IMR-90 (cell line): ENCODE results near the gene EXOC6B. TPM values are rescaled to one million over a fixed set of nuclear protein-coding genes. Genes with fewer than 3 reads are reported as not detected.

ENCODE experiments used
- ATAC-seq: fragments of 200-7000 bp; cut with Tn5 transposase; 2 replicates; pipeline ENCODE4 v1.9.1; 2020; ENCODE audit warnings: low read depth, mild to moderate bottlenecking, moderate library complexity
- BruUV-seq: library from RNA; stranded (reverse); fragments of 400-500 nt; replicated peaks from 2 replicates; lab custom pipeline; 2021; lab: Mats Ljungman, UMichigan
- CTCF ChIA-PET: fragments of 300-600 bp; formaldehyde crosslinking; extraction: SDS; loops from one replicate; lab custom pipeline; 2021; ENCODE audit warnings: antibody characterized with exemption; lab: Yijun Ruan, JAX
- POLR2A ChIA-PET: fragments of 300-600 bp; sonication (Branson Sonifier 250); formaldehyde crosslinking; loops from one replicate; lab custom pipeline; 2022; ENCODE audit warnings: antibody characterized with exemption; ENCODE audit not compliant: unreplicated experiment; lab: Charles Lee
- DNase-seq: peaks from one replicate; pipeline ENCODE4 v3.0.0; 2013
- H2AFZ ChIP-seq: replicated peaks from 2 replicates; pipeline ENCODE3; 2013; ENCODE audit warnings: low read length, mild to moderate bottlenecking; ENCODE audit not compliant: poor library complexity
- H2AK5ac ChIP-seq: 2 replicates; pipeline ENCODE4 v1.6.1; 2013; ENCODE audit warnings: low read depth, low read length, inconsistent platforms
- H2AK9ac ChIP-seq: replicated peaks from 2 replicates; pipeline ENCODE3; 2013; ENCODE audit warnings: mild to moderate bottlenecking, low read depth, low read length, moderate library complexity; ENCODE audit not compliant: poor library complexity
- H2BK120ac ChIP-seq: 2 replicates; pipeline ENCODE4 v1.6.1; 2013; ENCODE audit warnings: low read depth, low read length, inconsistent platforms
- H2BK15ac ChIP-seq: 3 replicates; pipeline ENCODE4 v1.6.1; 2013; ENCODE audit warnings: low read depth, low read length, inconsistent platforms
- H2BK20ac ChIP-seq: 2 replicates; pipeline ENCODE4 v1.6.1; 2013; ENCODE audit warnings: low read depth, mild to moderate bottlenecking, inconsistent platforms, low read length, moderate library complexity
- H2BK5ac ChIP-seq: 2 replicates; pipeline ENCODE4 v1.6.1; 2013; ENCODE audit warnings: mild to moderate bottlenecking, low read depth, low read length, inconsistent platforms; ENCODE audit not compliant: poor library complexity, severe bottlenecking
- H3K14ac ChIP-seq: replicated peaks from 2 replicates; pipeline ENCODE4 v1.6.1; 2013; ENCODE audit warnings: low read depth, low read length, inconsistent platforms
- H3K18ac ChIP-seq: 2 replicates; pipeline ENCODE4 v1.6.1; 2013; ENCODE audit warnings: low read depth, low read length, control low read depth
- H3K23ac ChIP-seq: 2 replicates; pipeline ENCODE4 v1.6.1; 2013; ENCODE audit warnings: low read depth, low read length, inconsistent platforms
- H3K27ac ChIP-seq: 2 replicates; pipeline ENCODE4 v1.5.1; 2013; ENCODE audit warnings: mild to moderate bottlenecking, control low read depth, low read length; ENCODE audit not compliant: insufficient read depth
- H3K27me3 ChIP-seq: 2 replicates; pipeline ENCODE4 v1.6.1; 2013; ENCODE audit warnings: low read length; ENCODE audit not compliant: control insufficient read depth, insufficient read depth
- H3K36me3 ChIP-seq: 2 replicates; pipeline ENCODE4 v1.6.1; 2013; ENCODE audit warnings: low read length, mixed read lengths; ENCODE audit not compliant: control insufficient read depth, insufficient read depth
- H3K4ac ChIP-seq: 2 replicates; pipeline ENCODE4 v1.6.1; 2013; ENCODE audit warnings: low read depth, low read length, inconsistent platforms
- H3K4me1 ChIP-seq: 2 replicates; pipeline ENCODE4 v1.6.1; 2013; ENCODE audit warnings: low read length, mixed read lengths; ENCODE audit not compliant: control insufficient read depth, insufficient read depth
- H3K4me2 ChIP-seq: 2 replicates; pipeline ENCODE4 v1.6.1; 2013; ENCODE audit warnings: low read depth, mild to moderate bottlenecking, control low read depth, low read length, moderate library complexity
- H3K4me3 ChIP-seq: 2 replicates; pipeline ENCODE4 v1.5.1; 2013; ENCODE audit warnings: low read depth, mild to moderate bottlenecking, control low read depth, low read length, moderate library complexity; ENCODE audit not compliant: insufficient read depth
- H3K56ac ChIP-seq: 2 replicates; pipeline ENCODE4 v1.6.1; 2013; ENCODE audit warnings: low read length, inconsistent platforms; ENCODE audit not compliant: insufficient read depth; ENCODE audit errors: extremely low read depth
- H3K79me1 ChIP-seq, 2 experiments: 2 replicates each; pipeline ENCODE4 v1.6.1; 2013; ENCODE audit warnings: low read length in 2 of 2, inconsistent platforms in 1 of 2, low read depth in 1 of 2
- H3K9ac ChIP-seq: 2 replicates; pipeline ENCODE4 v1.6.1; 2013; ENCODE audit warnings: low read depth, low read length, control low read depth
- H3K9me1 ChIP-seq: 2 replicates; pipeline ENCODE4 v1.6.1; 2013; ENCODE audit warnings: low read length, inconsistent platforms; ENCODE audit not compliant: insufficient read depth
- H3K9me3 ChIP-seq: 2 replicates; pipeline ENCODE4 v1.6.1; 2013; ENCODE audit warnings: low read length; ENCODE audit not compliant: control insufficient read depth, insufficient read depth
- H4K20me1 ChIP-seq: 2 replicates; pipeline ENCODE4 v1.6.1; 2013; ENCODE audit warnings: low read length, inconsistent platforms; ENCODE audit not compliant: insufficient read depth
- H4K5ac ChIP-seq: 2 replicates; pipeline ENCODE4 v1.6.1; 2013; ENCODE audit warnings: mild to moderate bottlenecking, low read depth, low read length, control low read depth
- H4K8ac ChIP-seq, 2 experiments: 2 replicates each; pipeline ENCODE4 v1.6.1; 2013; ENCODE audit warnings: low read depth in 2 of 2, low read length in 2 of 2, control low read depth in 1 of 2, inconsistent platforms in 1 of 2
- H4K91ac ChIP-seq: 2 replicates; pipeline ENCODE4 v1.6.1; 2013; ENCODE audit warnings: low read depth, low read length, inconsistent platforms; ENCODE audit not compliant: insufficient read depth
- BHLHE40 ChIP-seq: fragments of 150-350 bp; IDR thresholded peaks from 2 replicates; pipeline ENCODE4 v1.6.1; 2016; ENCODE audit warnings: mild to moderate bottlenecking, low read depth, low read length
- CEBPB ChIP-seq: IDR thresholded peaks from 2 replicates; pipeline ENCODE4 v1.6.1; 2012; ENCODE audit warnings: low read depth, low read length, improper control_type of control experiment
- CHD1 ChIP-seq: IDR thresholded peaks from 2 replicates; pipeline ENCODE4 v1.6.1; 2012; ENCODE audit warnings: low read depth, low read length, improper control_type of control experiment
- CTCF ChIP-seq: conservative IDR thresholded peaks from 2 replicates; pipeline ENCODE4 v1.5.1; 2012; ENCODE audit warnings: mild to moderate bottlenecking, low read depth, low read length, improper control_type of control experiment
- ELK1 ChIP-seq: fragments of 150-350 bp; IDR thresholded peaks from 2 replicates; pipeline ENCODE4 v1.6.1; 2016; ENCODE audit warnings: low read depth, mild to moderate bottlenecking, low read length, moderate library complexity, borderline replicate concordance
- FOS ChIP-seq: fragments of 150-350 bp; IDR thresholded peaks from 2 replicates; pipeline ENCODE4 v1.6.1; 2016; ENCODE audit warnings: low read depth, low read length
- MAFK ChIP-seq: IDR thresholded peaks from 2 replicates; pipeline ENCODE4 v1.6.1; 2012; ENCODE audit warnings: low read depth, low read length, improper control_type of control experiment
- MAZ ChIP-seq: IDR thresholded peaks from 2 replicates; pipeline ENCODE4 v1.6.1; 2012; ENCODE audit warnings: low read depth, mild to moderate bottlenecking, low read length, improper control_type of control experiment, moderate library complexity, borderline replicate concordance
- MXI1 ChIP-seq: IDR thresholded peaks from 2 replicates; pipeline ENCODE4 v1.6.1; 2012; ENCODE audit warnings: low read depth, mild to moderate bottlenecking, low read length, moderate library complexity, borderline replicate concordance
- NFE2L2 ChIP-seq: fragments of 150-350 bp; IDR thresholded peaks from 2 replicates; pipeline ENCODE4 v1.6.1; 2016; ENCODE audit warnings: low read depth, mild to moderate bottlenecking, low read length
- POLR2A ChIP-seq: IDR thresholded peaks from 2 replicates; pipeline ENCODE4 v1.6.1; 2012; ENCODE audit warnings: mild to moderate bottlenecking, low read depth, low read length
- RAD21 ChIP-seq: IDR thresholded peaks from 2 replicates; pipeline ENCODE4 v1.6.1; 2012; ENCODE audit warnings: low read length, improper control_type of control experiment
- RCOR1 ChIP-seq: IDR thresholded peaks from 2 replicates; pipeline ENCODE4 v1.6.1; 2012; ENCODE audit warnings: mild to moderate bottlenecking, low read length, improper control_type of control experiment; ENCODE audit not compliant: insufficient replicate concordance
- RFX5 ChIP-seq: IDR thresholded peaks from 2 replicates; pipeline ENCODE4 v1.8.0; 2012; ENCODE audit warnings: low read depth, mild to moderate bottlenecking, low read length, moderate library complexity
- SMC3 ChIP-seq: fragments of 150-350 bp; IDR thresholded peaks from 2 replicates; pipeline ENCODE4 v1.6.1; 2016; ENCODE audit warnings: low read depth, mild to moderate bottlenecking, antibody characterized with exemption, low read length, moderate library complexity
- USF2 ChIP-seq: fragments of 150-350 bp; IDR thresholded peaks from 2 replicates; pipeline ENCODE4 v1.6.1; 2017; ENCODE audit warnings: mild to moderate bottlenecking, antibody characterized with exemption, low read length, low read depth
- WGBS, 2 experiments: methylation state at CpG; one replicate each; pipeline versions ENCODE4 v1.1.5 to v1.1.7; 2013; ENCODE audit warnings: missing lambda C conversion rate in 2 of 2; ENCODE audit not compliant: insufficient read length in 1 of 2; ENCODE audit errors: extremely low coverage in 2 of 2; 5-methylcytosine and 5-hydroxymethylcytosine counted together
- dilution Hi-C: fragments of 300-500 bp; cut with HindIII; formaldehyde crosslinking; loops from one replicate; pipeline ENCODE4 v1.14.3; 2018; ENCODE audit warnings: low sequenced_read_pairs; ENCODE audit not compliant: unreplicated experiment
- in situ Hi-C: fragments of 300-500 bp; cut with MboI; formaldehyde crosslinking; loops from 3 replicates; pipeline ENCODE4 v1.14.3; 2019; ENCODE audit warnings: low sequenced_read_pairs, inconsistent platforms, mixed read lengths
- intact Hi-C: fragments of 100-400 bp; cut with micrococcal nuclease; formaldehyde crosslinking; loops from 2 replicates; pipeline ENCODE4 v1.10.0; 2022
- polyA plus RNA-seq, 3 experiments: library from polyadenylated mRNA; depleted of rRNA; stranded (reverse); fragments of >200 nt; gene quantifications; 2 replicates each; pipeline ENCODE4 v1.2.3, GENCODE V29; 2012; ENCODE audit warnings: low replicate concordance in 1 of 3
- total RNA-seq: library from RNA; depleted of rRNA; stranded (reverse); fragments of >200 nt; gene quantifications from 2 replicates; pipeline ENCODE4 v1.2.3, GENCODE V29; 2012

The EXOC6B gene
- total and polyA plus RNA-seq, 2 of the 4 experiments (the other 2 are of a cell fraction) = 10.2 to 29.4 TPM

GRCh38 chr2:72289736-72290135 is 536.1 kb downstream of the EXOC6B start:
- ATAC-seq (no peak), DNase-seq (no peak)
- intact Hi-C loops (no loop called here), in situ Hi-C loops (no loop called here), dilution Hi-C loops (no loop called here)
- Histone ChIP-seq H4K5ac (no peak overlapping the region), H2AK5ac (no peak overlapping the region), H4K91ac (no peak overlapping the region), H4K20me1 (no peaks in the 10 kb centered on the region), H3K9ac (no peak overlapping the region), H3K56ac (no peak overlapping the region), H3K18ac (no peak overlapping the region), H3K9me1 (no peaks in the 10 kb centered on the region), H3K27ac (no peak overlapping the region), H3K14ac (no peak overlapping the region), H3K4me3 (no peak overlapping the region), H2BK20ac (no peak overlapping the region), H3K23ac (no peak overlapping the region), H2AK9ac (no peak overlapping the region), H4K8ac (no peak overlapping the region), H2BK120ac (no peak overlapping the region), H3K4me1 (no peaks in the 10 kb centered on the region), H3K27me3 (no peaks in the 10 kb centered on the region), H2BK15ac (no peak overlapping the region), H3K9me3 (no peaks in the 10 kb centered on the region), H3K4ac (no peak overlapping the region), H3K79me1 (no peaks in the 10 kb centered on the region; a peak in 1 of 4 replicates), H3K4me2 (no peak overlapping the region), H3K36me3 (no peaks in the 10 kb centered on the region), H2BK5ac (no peak overlapping the region), H2AFZ (no peak overlapping the region)
- BruUV-seq = no TSS peak
- WGBS, 2 experiments = 100% methylated on average over 2 of the region's 3 CpGs; no CpG with 5 or more reads in 1 of the 2 experiments
- ChIA-PET POLR2A (no interaction called here), CTCF (interaction anchor here (1.6 kb wide), 1 partner anchor 139 kb away, joined by 4 read pairs; no protein-coding TSS in a partner anchor)
- TF ChIP-seq USF2 (no peak), RFX5 (no peak), POLR2A (no peak), SMC3 (no peak), FOS (no peak), RAD21 (no peak), MAFK (no peak), CTCF (no peak), MXI1 (no peak), NFE2L2 (no peak), MAZ (no peak), BHLHE40 (no peak), CEBPB (no peak), CHD1 (no peak), ELK1 (no peak), RCOR1 (no peak)
